MCF 10A (cell line): Measurements from ENCODE around the gene HES5. TPM values are rescaled to one million over a fixed set of nuclear protein-coding genes. Genes with fewer than 3 reads are reported as not detected.

Source experiments
- BruUV-seq: library from RNA; stranded (reverse); fragments of 400-500 nt; replicated peaks from 2 replicates; lab custom pipeline; 2021; lab: Mats Ljungman, UMichigan
- CTCF ChIA-PET: fragments of 300-600 bp; sonication (Branson Sonifier 250); formaldehyde crosslinking; extraction: SDS; loops from one replicate; lab custom pipeline; 2021; ENCODE audit warnings: antibody characterized with exemption, inconsistent platforms; lab: Yijun Ruan, JAX
- POLR2A ChIA-PET: fragments of 300-600, 350-650 bp; sonication (Branson Sonifier 250); formaldehyde crosslinking; extraction: SDS; loops from one replicate; lab custom pipeline; 2020; ENCODE audit warnings: antibody characterized with exemption, inconsistent platforms; lab: Yijun Ruan, JAX
- DNase-seq: peaks from one replicate; pipeline ENCODE4 v3.0.0-alpha.2; 2018; ENCODE audit not compliant: unreplicated experiment
- H3K27ac Mint-ChIP-seq: one replicate; pipeline ENCODE4 v1.8.0; 2022; ENCODE audit warnings: mild to moderate bottlenecking, low read depth, mixed read lengths; ENCODE audit not compliant: unreplicated experiment
- H3K27me3 Mint-ChIP-seq: one replicate; pipeline ENCODE4 v1.8.0; 2022; ENCODE audit warnings: mixed read lengths; ENCODE audit not compliant: insufficient read depth, unreplicated experiment
- H3K36me3 Mint-ChIP-seq: one replicate; pipeline ENCODE4 v1.8.0; 2022; ENCODE audit warnings: mild to moderate bottlenecking, moderate library complexity, mixed read lengths; ENCODE audit not compliant: insufficient read depth, unreplicated experiment
- H3K4me1 Mint-ChIP-seq: one replicate; pipeline ENCODE4 v1.8.0; 2022; ENCODE audit warnings: mixed read lengths; ENCODE audit not compliant: insufficient read depth, unreplicated experiment
- H3K4me3 Mint-ChIP-seq: one replicate; pipeline ENCODE4 v1.8.0; 2022; ENCODE audit warnings: mild to moderate bottlenecking, moderate library complexity, mixed read lengths; ENCODE audit not compliant: unreplicated experiment
- H3K9me3 Mint-ChIP-seq: one replicate; pipeline ENCODE4 v1.8.0; 2022; ENCODE audit warnings: mixed read lengths; ENCODE audit not compliant: unreplicated experiment
- intact Hi-C: fragments of 100-400 bp; cut with micrococcal nuclease; formaldehyde crosslinking; loops from 2 replicates; pipeline ENCODE4 v1.14.1; 2022
- total RNA-seq: library from RNA; stranded (reverse); gene quantifications from 2 replicates; pipeline ENCODE4 v1.2.3, GENCODE V29; 2022
- TF ChIP-seq, protein P1 (sequence below): fragments of 200-600 bp; IDR thresholded peaks from one replicate; pipeline ENCODE4 v1.8.0; 2022; ENCODE audit warnings: antibody characterized with exemption, mild to moderate bottlenecking; ENCODE audit not compliant: unreplicated experiment

The HES5 gene
- total RNA-seq, 1 experiment from 2014 or later: not detected

DNA sequence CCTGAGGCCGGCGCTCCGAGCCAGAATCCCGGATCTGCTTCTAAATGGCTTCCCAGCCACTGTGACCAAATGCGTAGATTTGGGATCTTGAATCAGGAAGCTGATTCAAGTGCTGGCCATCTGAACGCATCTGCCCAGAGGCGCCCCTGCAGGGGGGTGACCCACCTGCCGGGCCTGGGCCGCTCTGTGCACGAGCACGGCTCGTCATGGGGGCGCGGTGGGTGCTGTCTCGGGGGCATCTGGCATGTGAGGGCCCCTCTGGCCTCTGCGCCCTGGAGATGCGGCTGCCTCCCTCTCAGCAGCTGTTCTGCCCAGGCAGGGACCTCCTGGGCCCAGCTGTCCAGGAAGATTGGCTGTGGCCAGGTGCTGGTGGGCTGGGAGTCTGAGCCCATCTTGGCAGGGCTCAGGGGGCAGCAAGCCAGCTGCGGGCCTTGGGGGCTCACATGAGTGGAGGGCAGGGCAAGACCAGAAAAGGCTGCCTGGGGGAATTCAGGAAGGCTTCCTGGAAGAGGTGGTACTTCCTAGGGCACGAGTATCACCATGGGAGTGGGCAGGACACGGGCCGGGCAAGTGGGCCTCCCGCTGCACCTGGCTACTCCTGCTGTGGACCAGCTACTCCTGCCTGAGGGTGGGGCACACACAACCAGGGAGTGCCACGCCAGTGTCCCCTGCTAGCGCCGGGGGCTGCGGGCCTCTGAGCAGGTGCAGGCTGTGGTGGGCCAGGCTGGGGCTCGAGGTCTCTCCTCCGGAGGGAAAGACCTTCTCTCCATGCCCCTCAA, 28.8 kb downstream of the HES5 start:
- Mint-ChIP-seq H3K9me3 (no peaks in the 10 kb centered on the region), H3K4me3 (no peak overlapping the region), H3K27ac (no peak overlapping the region), H3K36me3 (peaks cover 20% of the 10 kb centered on the region), H3K4me1 (peaks cover 8% of the 10 kb centered on the region), H3K27me3 (no peaks in the 10 kb centered on the region)
- CTCF ChIA-PET: interaction anchor here (0.5 kb wide), 1 partner anchor 68 kb away, joined by 3 read pairs; no protein-coding TSS in a partner anchor
- no peak for DNase-seq
- POLR2A ChIA-PET: interaction anchor here (0.8 kb wide), 1 partner anchor 25 kb away, joined by 3 read pairs; the partner anchor contains the start of gene PANK4
- TF ChIP-seq, protein P1, sequence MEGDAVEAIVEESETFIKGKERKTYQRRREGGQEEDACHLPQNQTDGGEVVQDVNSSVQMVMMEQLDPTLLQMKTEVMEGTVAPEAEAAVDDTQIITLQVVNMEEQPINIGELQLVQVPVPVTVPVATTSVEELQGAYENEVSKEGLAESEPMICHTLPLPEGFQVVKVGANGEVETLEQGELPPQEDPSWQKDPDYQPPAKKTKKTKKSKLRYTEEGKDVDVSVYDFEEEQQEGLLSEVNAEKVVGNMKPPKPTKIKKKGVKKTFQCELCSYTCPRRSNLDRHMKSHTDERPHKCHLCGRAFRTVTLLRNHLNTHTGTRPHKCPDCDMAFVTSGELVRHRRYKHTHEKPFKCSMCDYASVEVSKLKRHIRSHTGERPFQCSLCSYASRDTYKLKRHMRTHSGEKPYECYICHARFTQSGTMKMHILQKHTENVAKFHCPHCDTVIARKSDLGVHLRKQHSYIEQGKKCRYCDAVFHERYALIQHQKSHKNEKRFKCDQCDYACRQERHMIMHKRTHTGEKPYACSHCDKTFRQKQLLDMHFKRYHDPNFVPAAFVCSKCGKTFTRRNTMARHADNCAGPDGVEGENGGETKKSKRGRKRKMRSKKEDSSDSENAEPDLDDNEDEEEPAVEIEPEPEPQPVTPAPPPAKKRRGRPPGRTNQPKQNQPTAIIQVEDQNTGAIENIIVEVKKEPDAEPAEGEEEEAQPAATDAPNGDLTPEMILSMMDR: no peak
- no TSS peak for BruUV-seq
- intact Hi-C loops: no loop called here

DNA sequence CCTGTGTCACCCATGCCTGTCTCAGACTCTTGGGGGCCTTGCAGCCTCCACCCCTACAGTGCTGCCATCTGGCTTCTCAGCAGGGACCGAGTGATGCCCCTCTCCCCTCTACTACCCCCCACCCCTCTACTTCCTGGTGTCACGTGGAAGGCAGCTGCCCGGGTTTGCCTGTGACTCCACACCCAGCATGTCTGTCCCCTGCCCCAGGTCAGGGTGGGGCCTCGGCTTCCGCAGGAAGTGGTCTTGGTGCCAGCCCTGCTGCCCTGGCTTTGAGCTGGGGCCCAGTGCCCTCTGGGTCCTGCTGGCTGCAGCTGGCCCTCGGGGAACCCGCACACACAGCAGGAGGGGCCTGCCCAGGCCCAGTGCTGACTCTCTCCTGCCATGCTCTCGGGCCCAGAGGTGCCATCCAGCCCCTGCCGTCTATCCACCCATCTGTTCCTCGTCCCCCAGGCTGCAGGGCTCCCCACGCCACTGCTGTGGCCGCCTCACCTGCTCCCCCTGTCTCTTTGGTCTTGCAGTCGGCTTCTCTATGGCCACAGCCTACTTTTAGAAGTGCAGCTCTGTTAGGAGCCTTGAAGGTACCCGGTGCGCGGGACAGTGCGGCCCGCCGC, 30.0 kb downstream of the HES5 start:
- Mint-ChIP-seq H3K4me3 (no peak overlapping the region), H3K4me1 (peaks cover 8% of the 10 kb centered on the region), H3K36me3 (peaks cover 21% of the 10 kb centered on the region), H3K9me3 (no peaks in the 10 kb centered on the region), H3K27ac (no peak overlapping the region), H3K27me3 (no peaks in the 10 kb centered on the region)
- DNase-seq: no peak
- POLR2A ChIA-PET: interaction anchor here (0.8 kb wide), 1 partner anchor 26 kb away, joined by 3 read pairs; the partner anchor contains the start of gene PANK4
- CTCF ChIA-PET: interaction anchor here (0.6 kb wide), 1 partner anchor 75 kb away, joined by 3 read pairs; no protein-coding TSS in a partner anchor
- no TSS peak for BruUV-seq
- intact Hi-C loops: no loop called here
- TF ChIP-seq, protein P1: no peak

DNA sequence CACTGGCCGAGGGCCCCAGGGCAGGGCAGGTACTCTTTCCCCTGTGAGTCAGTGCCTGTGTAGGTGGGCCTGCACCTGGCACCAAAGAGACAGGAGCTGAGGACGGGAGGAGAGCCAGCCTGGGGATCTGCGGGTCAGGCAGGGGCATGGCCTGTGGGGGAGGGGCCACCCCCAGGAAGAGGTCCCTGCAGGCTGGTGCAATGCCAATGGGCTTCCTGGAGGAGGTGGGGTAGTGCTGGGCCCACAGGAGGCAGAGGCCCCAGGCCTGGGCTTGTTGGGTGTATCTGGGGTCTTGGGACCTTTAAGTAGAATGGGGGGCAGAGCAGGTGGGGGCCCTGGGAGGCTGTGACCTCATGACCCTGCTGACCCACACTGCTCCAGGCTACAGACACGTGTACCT, 30.8 kb downstream of the HES5 start:
- no TSS peak for BruUV-seq
- CTCF ChIA-PET: no interaction called here

DNA sequence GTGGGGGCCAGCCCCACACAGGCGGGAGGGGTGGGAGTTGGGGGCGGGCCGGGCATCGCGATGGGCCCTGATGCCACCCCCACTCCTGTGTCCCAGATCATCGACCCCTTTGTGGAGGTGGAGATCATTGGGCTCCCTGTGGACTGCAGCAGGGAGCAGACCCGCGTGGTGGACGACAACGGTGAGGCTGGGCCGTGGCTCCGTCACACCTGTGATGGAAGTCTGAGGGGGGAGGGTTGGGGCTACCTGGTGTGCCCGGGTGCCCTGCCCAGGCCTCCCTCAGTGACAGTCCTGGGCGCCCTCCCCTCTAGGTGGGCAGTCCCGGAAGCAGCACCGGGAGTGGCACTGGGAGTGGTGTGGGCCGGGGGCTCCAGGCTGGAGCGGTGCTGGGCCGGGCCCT, 31.4 kb downstream of the HES5 start:
- BruUV-seq: no TSS peak
- peaks cover 18% of the 10 kb centered on the region for H3K4me1 Mint-ChIP-seq
- H3K36me3 Mint-ChIP-seq: peaks cover 18% of the 10 kb centered on the region
- POLR2A ChIA-PET: no interaction called here
- TF ChIP-seq, protein P1: no peak
- no peak overlapping the region for H3K4me3 Mint-ChIP-seq
- H3K27ac Mint-ChIP-seq: no peak overlapping the region
- no peaks in the 10 kb centered on the region for H3K27me3 Mint-ChIP-seq
- H3K9me3 Mint-ChIP-seq: no peaks in the 10 kb centered on the region
- intact Hi-C loops: no loop called here
- CTCF ChIA-PET: no interaction called here
- DNase-seq: no peak

More for the DNA sequence above, 30.8 kb downstream of the HES5 start:
- POLR2A ChIA-PET: no interaction called here
- Mint-ChIP-seq H3K4me3 (no peak overlapping the region), H3K4me1 (peaks cover 12% of the 10 kb centered on the region), H3K9me3 (no peaks in the 10 kb centered on the region), H3K27me3 (no peaks in the 10 kb centered on the region), H3K36me3 (peaks cover 18% of the 10 kb centered on the region), H3K27ac (no peak overlapping the region)
- TF ChIP-seq, protein P1: no peak
- intact Hi-C loops: no loop called here
- DNase-seq: no peak
